ENCODE data around the gene BLVRA.

DNA sequence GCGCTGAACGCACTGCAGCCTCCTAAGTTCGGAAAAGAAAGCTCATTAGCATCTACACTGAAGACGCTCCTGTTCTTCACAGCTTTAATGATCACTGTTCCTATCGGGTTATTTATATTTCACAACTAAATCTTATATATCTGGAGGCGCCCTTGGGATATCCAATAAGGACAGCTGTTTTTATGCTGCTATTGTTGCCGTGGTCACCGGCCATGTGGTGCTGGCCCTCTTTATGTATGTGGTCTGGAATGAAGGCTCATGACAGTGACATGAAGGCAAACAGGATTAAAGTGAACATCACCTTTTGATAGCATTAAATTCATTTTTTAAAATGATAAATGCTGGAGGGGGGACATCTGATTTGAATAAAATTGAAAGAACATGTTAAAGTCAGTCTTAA, 8.8 kb downstream of the BLVRA start:
- no peak for TF ChIP-seq RAD51 (IDR thresholded peaks at IDR 0.05)
- TF ChIP-seq SUZ12 (IDR thresholded peaks at IDR 0.05; ENCODE audit: unreplicated experiment), result no peak
- TF ChIP-seq, protein P1, sequence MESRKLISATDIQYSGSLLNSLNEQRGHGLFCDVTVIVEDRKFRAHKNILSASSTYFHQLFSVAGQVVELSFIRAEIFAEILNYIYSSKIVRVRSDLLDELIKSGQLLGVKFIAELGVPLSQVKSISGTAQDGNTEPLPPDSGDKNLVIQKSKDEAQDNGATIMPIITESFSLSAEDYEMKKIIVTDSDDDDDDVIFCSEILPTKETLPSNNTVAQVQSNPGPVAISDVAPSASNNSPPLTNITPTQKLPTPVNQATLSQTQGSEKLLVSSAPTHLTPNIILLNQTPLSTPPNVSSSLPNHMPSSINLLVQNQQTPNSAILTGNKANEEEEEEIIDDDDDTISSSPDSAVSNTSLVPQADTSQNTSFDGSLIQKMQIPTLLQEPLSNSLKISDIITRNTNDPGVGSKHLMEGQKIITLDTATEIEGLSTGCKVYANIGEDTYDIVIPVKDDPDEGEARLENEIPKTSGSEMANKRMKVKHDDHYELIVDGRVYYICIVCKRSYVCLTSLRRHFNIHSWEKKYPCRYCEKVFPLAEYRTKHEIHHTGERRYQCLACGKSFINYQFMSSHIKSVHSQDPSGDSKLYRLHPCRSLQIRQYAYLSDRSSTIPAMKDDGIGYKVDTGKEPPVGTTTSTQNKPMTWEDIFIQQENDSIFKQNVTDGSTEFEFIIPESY (IDR thresholded peaks at IDR 0.05), result no peak
- TF ChIP-seq FOS (IDR thresholded peaks at IDR 0.05; ENCODE audit: borderline replicate concordance, extremely low read depth, insufficient read length), result no peak
- no peak for TF ChIP-seq NR2C2 (IDR thresholded peaks at IDR 0.05; ENCODE audit: borderline replicate concordance, control insufficient read depth, insufficient read length, low read depth)
- TF ChIP-seq SIN3A (IDR thresholded peaks at IDR 0.05; ENCODE audit: low read depth, low read length), result no peak
- no peak for TF ChIP-seq MXI1 (IDR thresholded peaks at IDR 0.05; ENCODE audit: low read depth, low read length)

Data from GM12878 (cell line).